Activated naive CD4-positive, alpha-beta T cell treated with anti-CD3 and anti-CD28 coated beads, Interleukin-2, amount 50 U/mL, for 16 hours (primary cell): ENCODE data around the gene HEPACAM.

Experiments
- DNase-seq: peaks from one replicate; pipeline ENCODE4 v3.0.0-alpha.2; 2020

HEPACAM gene

GRCh38 chr11:124882339-124883071 lies 53.3 kb downstream of the HEPACAM start:
- DNase-seq, result no peak

- DNase-seq, result no peak
These were observed 54.9 kb downstream of the HEPACAM start for GRCh38 chr11:124880958-124881357.

GRCh38 chr11:124880290-124880611 lies 55.6 kb downstream of the HEPACAM start:
- DNase-seq, result no peak

GRCh38 chr11:124879493-124880289 lies 56.2 kb downstream of the HEPACAM start:
- DNase-seq, result no peak

GRCh38 chr11:124878759-124879492 lies 56.9 kb downstream of the HEPACAM start:
- DNase-seq, result no peak

- no peak for DNase-seq
These were observed 57.7 kb downstream of the HEPACAM start for GRCh38 chr11:124877910-124878758.

- no peak for DNase-seq
These were observed 58.3 kb downstream of the HEPACAM start for GRCh38 chr11:124877631-124877909.

GRCh38 chr11:124876818-124877630 lies 58.8 kb downstream of the HEPACAM start:
- no peak for DNase-seq

GRCh38 chr11:124875943-124876817 lies 59.7 kb downstream of the HEPACAM start:
- peak; percentile 83 for DNase-seq

- DNase-seq, result no peak
These were observed 60.4 kb downstream of the HEPACAM start for GRCh38 chr11:124875401-124875800.

GRCh38 chr11:124874571-124875255 lies 61.1 kb downstream of the HEPACAM start:
- DNase-seq, result no peak

GRCh38 chr11:124873951-124874350 lies 61.9 kb downstream of the HEPACAM start:
- DNase-seq, result no peak

GRCh38 chr11:124872741-124873140 lies 63.1 kb downstream of the HEPACAM start:
- no peak for DNase-seq

- DNase-seq, result no peak
These were observed 63.6 kb downstream of the HEPACAM start for GRCh38 chr11:124872280-124872679.

GRCh38 chr11:124870430-124870829 lies 65.4 kb downstream of the HEPACAM start:
- DNase-seq, result no peak

GRCh38 chr11:124869856-124870387 lies 65.9 kb downstream of the HEPACAM start:
- DNase-seq, result no peak

GRCh38 chr11:124869331-124869730 lies 66.5 kb downstream of the HEPACAM start:
- no peak for DNase-seq
